Measurements from ENCODE around the gene RBPJL. TPM values are rescaled to one million over a fixed set of nuclear protein-coding genes. Genes with fewer than 3 reads are reported as not detected.

RBPJL gene
- polyA plus RNA-seq, 2 of the 4 experiments (the other 2 are of a cell fraction): not detected

DNA sequence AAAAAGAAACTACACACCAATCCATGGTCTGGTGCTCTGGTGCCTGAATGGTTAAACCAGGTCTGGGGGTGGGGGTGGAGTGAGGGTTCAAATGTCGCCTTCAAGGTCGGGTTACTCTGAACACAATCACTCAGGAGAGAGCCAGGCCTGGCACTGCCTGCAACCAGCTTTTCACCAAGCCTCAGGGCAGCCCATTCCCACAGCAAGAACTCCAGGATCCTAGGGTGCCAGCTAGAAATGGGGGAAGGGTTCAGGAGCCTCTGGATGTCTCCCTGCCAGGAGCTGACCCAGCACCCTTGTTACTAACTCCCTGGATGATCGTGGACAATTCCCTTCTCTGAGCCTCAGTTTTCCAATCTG, 34.9 kb downstream of the RBPJL start:
- H3K27ac ChIP-seq: peak overlapping the region; percentile 82 to 96
- CTCF ChIA-PET: interaction anchor here (0.7 to 8.9 kb wide), 8 partner anchors 11 to 95 kb away, joined by 3 to 82 read pairs (median 6); partner anchors contain the start of gene SYS1
- no peaks in the 10 kb centered on the region for H3K9me3 ChIP-seq
- TF ChIP-seq ZFP36 (IDR thresholded peaks at IDR 0.05; ENCODE audit: borderline replicate concordance, partially characterized antibody) (no peak), EHF (CRISPR knock-in tag; IDR thresholded peaks at IDR 0.05) (no peak), TP53 (CRISPR knock-in tag; IDR thresholded peaks at IDR 0.05) (no peak), JUNB (IDR thresholded peaks at IDR 0.05) (no peak), HDAC2 (IDR thresholded peaks at IDR 0.05) (no peak), JUN (IDR thresholded peaks at IDR 0.05) (no peak), CBX8 (IDR thresholded peaks at IDR 0.05) (no peak), NR3C1 (IDR thresholded peaks at IDR 0.05) (no peak), HOXB5 (CRISPR knock-in tag; IDR thresholded peaks at IDR 0.05) (no peak), ZSCAN20 (CRISPR knock-in tag; IDR thresholded peaks at IDR 0.05) (no peak)
- TF ChIP-seq, protein P1, sequence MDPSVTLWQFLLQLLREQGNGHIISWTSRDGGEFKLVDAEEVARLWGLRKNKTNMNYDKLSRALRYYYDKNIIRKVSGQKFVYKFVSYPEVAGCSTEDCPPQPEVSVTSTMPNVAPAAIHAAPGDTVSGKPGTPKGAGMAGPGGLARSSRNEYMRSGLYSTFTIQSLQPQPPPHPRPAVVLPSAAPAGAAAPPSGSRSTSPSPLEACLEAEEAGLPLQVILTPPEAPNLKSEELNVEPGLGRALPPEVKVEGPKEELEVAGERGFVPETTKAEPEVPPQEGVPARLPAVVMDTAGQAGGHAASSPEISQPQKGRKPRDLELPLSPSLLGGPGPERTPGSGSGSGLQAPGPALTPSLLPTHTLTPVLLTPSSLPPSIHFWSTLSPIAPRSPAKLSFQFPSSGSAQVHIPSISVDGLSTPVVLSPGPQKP (IDR thresholded peaks at IDR 0.05; ENCODE audit: low read depth, low read length): no peak
- TF ChIP-seq, protein P2, sequence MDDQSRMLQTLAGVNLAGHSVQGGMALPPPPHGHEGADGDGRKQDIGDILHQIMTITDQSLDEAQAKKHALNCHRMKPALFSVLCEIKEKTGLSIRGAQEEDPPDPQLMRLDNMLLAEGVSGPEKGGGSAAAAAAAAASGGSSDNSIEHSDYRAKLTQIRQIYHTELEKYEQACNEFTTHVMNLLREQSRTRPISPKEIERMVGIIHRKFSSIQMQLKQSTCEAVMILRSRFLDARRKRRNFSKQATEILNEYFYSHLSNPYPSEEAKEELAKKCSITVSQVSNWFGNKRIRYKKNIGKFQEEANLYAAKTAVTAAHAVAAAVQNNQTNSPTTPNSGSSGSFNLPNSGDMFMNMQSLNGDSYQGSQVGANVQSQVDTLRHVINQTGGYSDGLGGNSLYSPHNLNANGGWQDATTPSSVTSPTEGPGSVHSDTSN (IDR thresholded peaks at IDR 0.05): no peak
- TF ChIP-seq, protein P3, sequence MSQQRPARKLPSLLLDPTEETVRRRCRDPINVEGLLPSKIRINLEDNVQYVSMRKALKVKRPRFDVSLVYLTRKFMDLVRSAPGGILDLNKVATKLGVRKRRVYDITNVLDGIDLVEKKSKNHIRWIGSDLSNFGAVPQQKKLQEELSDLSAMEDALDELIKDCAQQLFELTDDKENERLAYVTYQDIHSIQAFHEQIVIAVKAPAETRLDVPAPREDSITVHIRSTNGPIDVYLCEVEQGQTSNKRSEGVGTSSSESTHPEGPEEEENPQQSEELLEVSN (IDR thresholded peaks at IDR 0.05; ENCODE audit: borderline replicate concordance, low read depth): no peak
- TF ChIP-seq, protein P4, sequence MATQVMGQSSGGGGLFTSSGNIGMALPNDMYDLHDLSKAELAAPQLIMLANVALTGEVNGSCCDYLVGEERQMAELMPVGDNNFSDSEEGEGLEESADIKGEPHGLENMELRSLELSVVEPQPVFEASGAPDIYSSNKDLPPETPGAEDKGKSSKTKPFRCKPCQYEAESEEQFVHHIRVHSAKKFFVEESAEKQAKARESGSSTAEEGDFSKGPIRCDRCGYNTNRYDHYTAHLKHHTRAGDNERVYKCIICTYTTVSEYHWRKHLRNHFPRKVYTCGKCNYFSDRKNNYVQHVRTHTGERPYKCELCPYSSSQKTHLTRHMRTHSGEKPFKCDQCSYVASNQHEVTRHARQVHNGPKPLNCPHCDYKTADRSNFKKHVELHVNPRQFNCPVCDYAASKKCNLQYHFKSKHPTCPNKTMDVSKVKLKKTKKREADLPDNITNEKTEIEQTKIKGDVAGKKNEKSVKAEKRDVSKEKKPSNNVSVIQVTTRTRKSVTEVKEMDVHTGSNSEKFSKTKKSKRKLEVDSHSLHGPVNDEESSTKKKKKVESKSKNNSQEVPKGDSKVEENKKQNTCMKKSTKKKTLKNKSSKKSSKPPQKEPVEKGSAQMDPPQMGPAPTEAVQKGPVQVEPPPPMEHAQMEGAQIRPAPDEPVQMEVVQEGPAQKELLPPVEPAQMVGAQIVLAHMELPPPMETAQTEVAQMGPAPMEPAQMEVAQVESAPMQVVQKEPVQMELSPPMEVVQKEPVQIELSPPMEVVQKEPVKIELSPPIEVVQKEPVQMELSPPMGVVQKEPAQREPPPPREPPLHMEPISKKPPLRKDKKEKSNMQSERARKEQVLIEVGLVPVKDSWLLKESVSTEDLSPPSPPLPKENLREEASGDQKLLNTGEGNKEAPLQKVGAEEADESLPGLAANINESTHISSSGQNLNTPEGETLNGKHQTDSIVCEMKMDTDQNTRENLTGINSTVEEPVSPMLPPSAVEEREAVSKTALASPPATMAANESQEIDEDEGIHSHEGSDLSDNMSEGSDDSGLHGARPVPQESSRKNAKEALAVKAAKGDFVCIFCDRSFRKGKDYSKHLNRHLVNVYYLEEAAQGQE (IDR thresholded peaks at IDR 0.05): no peak
- TF ChIP-seq, protein P5, sequence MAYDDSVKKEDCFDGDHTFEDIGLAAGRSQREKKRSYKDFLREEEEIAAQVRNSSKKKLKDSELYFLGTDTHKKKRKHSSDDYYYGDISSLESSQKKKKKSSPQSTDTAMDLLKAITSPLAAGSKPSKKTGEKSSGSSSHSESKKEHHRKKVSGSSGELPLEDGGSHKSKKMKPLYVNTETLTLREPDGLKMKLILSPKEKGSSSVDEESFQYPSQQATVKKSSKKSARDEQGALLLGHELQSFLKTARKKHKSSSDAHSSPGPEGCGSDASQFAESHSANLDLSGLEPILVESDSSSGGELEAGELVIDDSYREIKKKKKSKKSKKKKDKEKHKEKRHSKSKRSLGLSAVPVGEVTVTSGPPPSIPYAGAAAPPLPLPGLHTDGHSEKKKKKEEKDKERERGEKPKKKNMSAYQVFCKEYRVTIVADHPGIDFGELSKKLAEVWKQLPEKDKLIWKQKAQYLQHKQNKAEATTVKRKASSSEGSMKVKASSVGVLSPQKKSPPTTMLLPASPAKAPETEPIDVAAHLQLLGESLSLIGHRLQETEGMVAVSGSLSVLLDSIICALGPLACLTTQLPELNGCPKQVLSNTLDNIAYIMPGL (CRISPR knock-in tag; IDR thresholded peaks at IDR 0.05; ENCODE audit: borderline replicate concordance): no peak
- TF ChIP-seq, protein P6, sequence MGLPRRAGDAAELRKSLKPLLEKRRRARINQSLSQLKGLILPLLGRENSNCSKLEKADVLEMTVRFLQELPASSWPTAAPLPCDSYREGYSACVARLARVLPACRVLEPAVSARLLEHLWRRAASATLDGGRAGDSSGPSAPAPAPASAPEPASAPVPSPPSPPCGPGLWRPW (IDR thresholded peaks at IDR 0.05): no peak
- H3K4me3 ChIP-seq: peak overlapping the region; percentile 8; the same call in 2 of the 3 replicates
- H3K4me1 ChIP-seq: peaks cover 100% of the 10 kb centered on the region
- DNase-seq (ENCODE audit: low read depth in 1 of 2, low spot score in 1 of 2): no peak
- 28% methylated on average over 3 of the region's 3 CpGs for WGBS (ENCODE audit: missing lambda C conversion rate)
- POLR2A ChIA-PET: interaction anchor here (0.7 to 1.4 kb wide), 2 partner anchors 74 to 438 kb away, joined by 3 read pairs; partner anchors contain the start of gene PIGT
- FAIRE-seq: no peak
- ATAC-seq: no peak
- peak overlapping the region; percentile 98 for H3K4me2 ChIP-seq
